SU-DHL-6 (cell line): Measurements from ENCODE around the gene TSPAN4.

Experiments
- EZH2phosphoT487 ChIP-seq: fragments of 200-600 bp; sonication (generic), shearing (Covaris generic); conservative IDR thresholded peaks from 2 replicates; pipeline ENCODE4 v1.6.1; 2018; ENCODE audit warnings: mild to moderate bottlenecking, antibody characterized with exemption, low read length, moderate library complexity, mixed read lengths
- TF ChIP-seq, protein P1 (sequence below): fragments of 200-600 bp; sonication (generic); IDR thresholded peaks from one replicate; pipeline ENCODE4 v1.5.1; 2017; ENCODE audit warnings: antibody characterized with exemption, mild to moderate bottlenecking, low read length, moderate library complexity; ENCODE audit not compliant: insufficient read depth, poor library complexity, severe bottlenecking

DNA sequence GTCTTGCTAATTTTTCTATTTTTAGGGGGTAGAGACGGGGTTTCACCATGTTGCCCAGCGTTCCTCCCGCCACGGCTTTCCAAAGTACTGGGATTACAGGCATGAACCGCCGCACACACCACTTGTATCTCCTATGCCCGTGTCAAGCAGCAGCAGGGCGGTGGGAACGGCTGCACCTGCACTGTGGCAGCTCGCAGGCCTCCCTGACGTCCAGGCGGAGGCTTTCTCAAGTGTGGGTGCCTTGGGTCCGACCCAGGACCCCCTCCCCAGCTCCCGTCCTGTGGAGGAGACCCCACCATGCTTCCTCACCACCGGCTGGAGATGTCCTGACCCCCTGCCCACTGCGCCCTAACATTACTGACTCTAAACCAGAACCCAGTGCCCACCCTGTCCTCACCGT is 25.7 kb downstream of the TSPAN4 start:
- TF ChIP-seq, protein P1, sequence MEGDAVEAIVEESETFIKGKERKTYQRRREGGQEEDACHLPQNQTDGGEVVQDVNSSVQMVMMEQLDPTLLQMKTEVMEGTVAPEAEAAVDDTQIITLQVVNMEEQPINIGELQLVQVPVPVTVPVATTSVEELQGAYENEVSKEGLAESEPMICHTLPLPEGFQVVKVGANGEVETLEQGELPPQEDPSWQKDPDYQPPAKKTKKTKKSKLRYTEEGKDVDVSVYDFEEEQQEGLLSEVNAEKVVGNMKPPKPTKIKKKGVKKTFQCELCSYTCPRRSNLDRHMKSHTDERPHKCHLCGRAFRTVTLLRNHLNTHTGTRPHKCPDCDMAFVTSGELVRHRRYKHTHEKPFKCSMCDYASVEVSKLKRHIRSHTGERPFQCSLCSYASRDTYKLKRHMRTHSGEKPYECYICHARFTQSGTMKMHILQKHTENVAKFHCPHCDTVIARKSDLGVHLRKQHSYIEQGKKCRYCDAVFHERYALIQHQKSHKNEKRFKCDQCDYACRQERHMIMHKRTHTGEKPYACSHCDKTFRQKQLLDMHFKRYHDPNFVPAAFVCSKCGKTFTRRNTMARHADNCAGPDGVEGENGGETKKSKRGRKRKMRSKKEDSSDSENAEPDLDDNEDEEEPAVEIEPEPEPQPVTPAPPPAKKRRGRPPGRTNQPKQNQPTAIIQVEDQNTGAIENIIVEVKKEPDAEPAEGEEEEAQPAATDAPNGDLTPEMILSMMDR: no peak
- no peak for TF ChIP-seq EZH2phosphoT487
